Esophagus muscularis mucosa (tissue), 4 donors: Measurements from ENCODE around the gene CAMTA1. TPM values are rescaled to one million over a fixed set of nuclear protein-coding genes. Genes with fewer than 3 reads are reported as not detected.
A peak's percentile ranks its signal among the peaks of the same experiment; 100 is the strongest.

Experiments
- DNase-seq: peaks from one replicate; pipeline ENCODE4 v3.0.0-alpha.2; 2017; ENCODE audit errors: extremely low spot score
- H3K27ac ChIP-seq, 4 donors: fragments of 200-600 bp; sonication (generic); replicated peaks in 1 of 4; 1 replicate in 3 of 4; 2 replicates in 1 of 4; pipeline ENCODE4 v1.5.1; 2016 to 2019; ENCODE audit warnings: mild to moderate bottlenecking in 1 of 4
- H3K27me3 ChIP-seq, 4 donors: fragments of 200-600 bp; sonication (generic); one replicate each; pipeline versions ENCODE4 v1.5.1 to v1.6.0; 2016 to 2019
- H3K36me3 ChIP-seq, 4 donors: fragments of 200-600 bp; sonication (generic); one replicate each; pipeline ENCODE4 v1.5.1; 2016 to 2019
- H3K4me1 ChIP-seq, 4 donors: fragments of 200-600 bp; sonication (generic); one replicate each; pipeline ENCODE4 v1.5.1; 2016 to 2019
- H3K4me3 ChIP-seq, 4 donors: fragments of 200-600 bp; sonication (generic); 1 replicate in 2 of 4; 2 replicates in 2 of 4; pipeline ENCODE4 v1.5.1; 2016 to 2019; ENCODE audit warnings: mild to moderate bottlenecking in 4 of 4, moderate library complexity in 1 of 4
- H3K9me3 ChIP-seq, 4 donors: fragments of 200-600 bp; sonication (generic); 1 replicate in 3 of 4; 2 replicates in 1 of 4; pipeline ENCODE4 v1.5.1; 2016 to 2019
- CTCF ChIP-seq, 3 experiments: fragments of 200-600 bp in 2 of 3; fragments of 450-650 bp in 1 of 3; sonication (generic) in 2 of 3; IDR thresholded peaks; one replicate each; pipeline ENCODE4 v1.5.1; 2017 to 2019; ENCODE audit warnings: antibody characterized with exemption in 3 of 3, mild to moderate bottlenecking in 2 of 3, moderate library complexity in 1 of 3
- EP300 ChIP-seq: sonication (generic); formaldehyde crosslinking; IDR thresholded peaks from one replicate; pipeline ENCODE4 v1.6.1; 2017; ENCODE audit warnings: antibody characterized with exemption
- POLR2A ChIP-seq: fragments of 450-650 bp; IDR thresholded peaks from one replicate; pipeline ENCODE4 v1.6.1; 2017; ENCODE audit warnings: antibody characterized with exemption, moderate library complexity, mild to moderate bottlenecking, low read depth
- POLR2AphosphoS5 ChIP-seq, 2 donors: sonication (generic); formaldehyde crosslinking; IDR thresholded peaks; one replicate each; pipeline ENCODE4 v1.6.1; 2017; ENCODE audit warnings: antibody characterized with exemption in 2 of 2
- WGBS: methylation state at CpG from one replicate; pipeline ENCODE4 v1.1.5; 2018; 5-methylcytosine and 5-hydroxymethylcytosine counted together
- intact Hi-C: fragments of 100-400 bp; cut with DNase I; formaldehyde crosslinking; loops from one replicate; pipeline ENCODE4 v1.15.1; 2023
- total RNA-seq, 4 donors: library from RNA; depleted of rRNA; stranded (reverse); fragments of >200 nt; gene quantifications; one replicate each; pipeline versions ENCODE4 v1.1.0 to v1.2.1, GENCODE V29; 2016

The CAMTA1 gene
- total RNA-seq, 4 donors from 2014 or later, result 109 to 226 (median 139) TPM

- TF ChIP-seq CTCF (IDR thresholded peaks at IDR 0.05) (no peak), POLR2A (no peak), EP300 (no peak), POLR2AphosphoS5 (IDR thresholded peaks at IDR 0.05) (no peak)
- intact Hi-C loops, result no loop called here
- Histone ChIP-seq H3K36me3 (peaks cover 0 to 17% (median 7%) of the 10 kb centered on the region in 4 donors), H3K4me3 (no peak overlapping the region), H3K27me3 (no peaks in the 10 kb centered on the region), H3K27ac (no peak overlapping the region), H3K9me3 (no peaks in the 10 kb centered on the region), H3K4me1 (peaks cover 0 to 15% (median 12%) of the 10 kb centered on the region in 4 donors)
- peak; percentile 60 for DNase-seq
- 54% methylated on average over 5 of the region's 5 CpGs for WGBS
Measured at GRCh38 chr1:7749126-7749525, 963.9 kb downstream of the CAMTA1 start.

GRCh38 chr1:7751174-7751573 lies 965.9 kb downstream of the CAMTA1 start:
- DNase-seq, result no peak
- Histone ChIP-seq H3K27ac (no peak overlapping the region), H3K9me3 (no peaks in the 10 kb centered on the region), H3K27me3 (no peaks in the 10 kb centered on the region), H3K4me1 (peaks cover 0 to 15% (median 12%) of the 10 kb centered on the region in 4 donors), H3K36me3 (peaks cover 0 to 8% (median 2%) of the 10 kb centered on the region in 4 donors), H3K4me3 (no peak overlapping the region)
- intact Hi-C loops, result no loop called here
- TF ChIP-seq CTCF (IDR thresholded peaks at IDR 0.05) (no peak), POLR2A (no peak), EP300 (no peak), POLR2AphosphoS5 (IDR thresholded peaks at IDR 0.05) (no peak)
- WGBS, result 93% methylated on average over 11 of the region's 11 CpGs

GRCh38 chr1:7752512-7753417 lies 967.5 kb downstream of the CAMTA1 start:
- peak overlapping the region; percentile 7 to 41 (median 28) for H3K27ac ChIP-seq
- WGBS, result 12% methylated on average over 18 of the region's 18 CpGs
- intact Hi-C loops, result loop anchor here (1.0 kb wide), 1 partner anchor 85 kb away; no protein-coding TSS in a partner anchor

GRCh38 chr1:7753641-7754040 lies 968.4 kb downstream of the CAMTA1 start:
- intact Hi-C loops, result no loop called here
- DNase-seq, result no peak

More at GRCh38 chr1:7752512-7753417, 967.5 kb downstream of the CAMTA1 start:
- TF ChIP-seq CTCF (IDR thresholded peaks at IDR 0.05) (peak; percentile 74 to 88 (median 78)), POLR2AphosphoS5 (IDR thresholded peaks at IDR 0.05) (peak; percentile 19 to 44), EP300 (no peak), POLR2A (no peak)
- no peaks in the 10 kb centered on the region for H3K9me3 ChIP-seq
- peaks cover 0 to 8% (median 0%) of the 10 kb centered on the region in 4 donors for H3K36me3 ChIP-seq
- peak overlapping the region; percentile 34 to 50 (median 48) for H3K4me3 ChIP-seq
- no peaks in the 10 kb centered on the region for H3K27me3 ChIP-seq
- DNase-seq, result no peak
- peaks cover 0 to 15% (median 12%) of the 10 kb centered on the region in 4 donors for H3K4me1 ChIP-seq

More at GRCh38 chr1:7753641-7754040, 968.4 kb downstream of the CAMTA1 start:
- H3K27me3 ChIP-seq, result no peaks in the 10 kb centered on the region
- no peak overlapping the region for H3K27ac ChIP-seq
- 57% methylated on average over 3 of the region's 3 CpGs for WGBS
- H3K4me1 ChIP-seq, result peaks cover 0 to 15% (median 12%) of the 10 kb centered on the region in 4 donors
- no peak for TF ChIP-seq POLR2AphosphoS5 (IDR thresholded peaks at IDR 0.05)
- TF ChIP-seq POLR2A, result no peak
- TF ChIP-seq EP300, result no peak
- TF ChIP-seq CTCF (IDR thresholded peaks at IDR 0.05), result no peak
- no peak overlapping the region for H3K4me3 ChIP-seq
- peaks cover 0 to 8% (median 0%) of the 10 kb centered on the region in 4 donors for H3K36me3 ChIP-seq
- H3K9me3 ChIP-seq, result no peaks in the 10 kb centered on the region
